AG04450 (cell line): ENCODE results near the gene GPR27. TPM values are rescaled to one million over a fixed set of nuclear protein-coding genes. Genes with fewer than 3 reads are reported as not detected.

Experiments used
- CTCF ChIA-PET: fragments of 300-600, 350-600 bp; formaldehyde crosslinking; extraction: SDS; loops from one replicate; lab custom pipeline; 2022; ENCODE audit warnings: antibody characterized with exemption, inconsistent platforms; lab: Charles Lee
- POLR2A ChIA-PET: fragments of 350-600 bp; formaldehyde crosslinking; extraction: SDS; loops from one replicate; lab custom pipeline; 2021; ENCODE audit warnings: antibody characterized with exemption, inconsistent platforms; lab: Yijun Ruan, JAX
- DNase-seq: peaks from one replicate; pipeline ENCODE4 v3.0.0-alpha.2; 2011; ENCODE audit warnings: low read depth, low spot score
- H3K27ac ChIP-seq: one replicate; pipeline ENCODE4 v1.5.1; 2012; ENCODE audit warnings: low read depth, low read length, control low read depth
- H3K27me3 ChIP-seq: one replicate; pipeline ENCODE4 v1.6.0; 2012; ENCODE audit warnings: low read length; ENCODE audit not compliant: control insufficient read depth, insufficient read depth
- H3K4me3 ChIP-seq: 2 replicates; pipeline ENCODE4 v1.5.1; 2011; ENCODE audit warnings: mild to moderate bottlenecking, low read depth, low read length, control low read depth
- H3K9me3 ChIP-seq: 2 replicates; pipeline ENCODE4 v1.5.1; 2012; ENCODE audit warnings: low read length; ENCODE audit not compliant: control insufficient read depth, insufficient read depth
- polyA plus RNA-seq: library from polyadenylated mRNA; depleted of rRNA; stranded (reverse); fragments of >200 nt; gene quantifications from 2 replicates; pipeline ENCODE4 v1.2.3, GENCODE V29; 2011
- TF ChIP-seq, protein P1 (sequence below): IDR thresholded peaks from 2 replicates; pipeline ENCODE4 v1.5.1; 2011; ENCODE audit warnings: low read depth, low read length, control low read depth, inconsistent platforms

GPR27 gene
- polyA plus RNA-seq, 1 experiment: not detected

DNA sequence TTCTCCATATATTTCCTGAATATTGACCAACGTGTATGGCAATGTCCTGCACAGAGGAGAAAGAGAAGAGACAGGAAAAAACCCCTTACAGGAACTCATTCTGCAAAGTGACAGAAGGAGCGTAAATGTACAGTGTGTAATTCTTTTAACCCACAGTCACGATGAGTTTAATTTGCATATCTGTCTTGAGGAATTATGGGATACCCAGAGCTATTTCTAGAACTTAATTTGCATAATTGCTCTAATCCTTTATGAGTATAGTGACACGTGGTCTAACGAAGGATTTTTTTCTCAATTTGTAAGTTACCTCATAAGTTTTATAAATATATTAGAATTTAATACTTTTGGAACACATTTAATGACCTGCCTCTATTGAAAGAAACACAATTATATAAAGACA, 9.8 kb downstream of the GPR27 start:
- TF ChIP-seq, protein P1, sequence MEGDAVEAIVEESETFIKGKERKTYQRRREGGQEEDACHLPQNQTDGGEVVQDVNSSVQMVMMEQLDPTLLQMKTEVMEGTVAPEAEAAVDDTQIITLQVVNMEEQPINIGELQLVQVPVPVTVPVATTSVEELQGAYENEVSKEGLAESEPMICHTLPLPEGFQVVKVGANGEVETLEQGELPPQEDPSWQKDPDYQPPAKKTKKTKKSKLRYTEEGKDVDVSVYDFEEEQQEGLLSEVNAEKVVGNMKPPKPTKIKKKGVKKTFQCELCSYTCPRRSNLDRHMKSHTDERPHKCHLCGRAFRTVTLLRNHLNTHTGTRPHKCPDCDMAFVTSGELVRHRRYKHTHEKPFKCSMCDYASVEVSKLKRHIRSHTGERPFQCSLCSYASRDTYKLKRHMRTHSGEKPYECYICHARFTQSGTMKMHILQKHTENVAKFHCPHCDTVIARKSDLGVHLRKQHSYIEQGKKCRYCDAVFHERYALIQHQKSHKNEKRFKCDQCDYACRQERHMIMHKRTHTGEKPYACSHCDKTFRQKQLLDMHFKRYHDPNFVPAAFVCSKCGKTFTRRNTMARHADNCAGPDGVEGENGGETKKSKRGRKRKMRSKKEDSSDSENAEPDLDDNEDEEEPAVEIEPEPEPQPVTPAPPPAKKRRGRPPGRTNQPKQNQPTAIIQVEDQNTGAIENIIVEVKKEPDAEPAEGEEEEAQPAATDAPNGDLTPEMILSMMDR: no peak
- ChIA-PET CTCF (interaction anchor here (0.5 to 1.4 kb wide), 2 partner anchors 34 to 1213 kb away, joined by 3 read pairs; no protein-coding TSS in a partner anchor), POLR2A (no interaction called here)

DNA sequence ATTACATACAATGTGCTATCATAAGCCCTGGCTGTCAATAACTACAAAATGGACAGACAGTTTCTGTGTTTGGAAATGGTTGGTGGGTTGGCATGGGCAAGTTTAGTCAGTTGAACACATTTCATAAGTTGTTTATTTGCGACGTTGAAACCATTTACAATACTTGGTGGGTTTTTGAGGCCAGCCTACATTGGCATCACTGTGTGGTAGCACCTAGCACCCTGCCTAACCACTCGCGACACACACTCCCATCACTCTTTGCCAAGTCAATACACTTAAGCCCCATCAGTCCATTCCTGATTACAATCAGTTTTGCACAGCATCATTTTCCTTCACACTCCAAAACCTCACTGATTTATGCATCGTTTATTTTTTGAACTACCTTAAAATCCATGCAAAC, 17.5 kb downstream of the GPR27 start:
- Histone ChIP-seq H3K4me3 (no peak overlapping the region), H3K27me3 (peaks cover 14% of the 10 kb centered on the region), H3K9me3 (no peaks in the 10 kb centered on the region), H3K27ac (no peak overlapping the region)
- ChIA-PET POLR2A (no interaction called here), CTCF (no interaction called here)
- DNase-seq: no peak
- TF ChIP-seq, protein P1: no peak

More for the DNA sequence above, 9.8 kb downstream of the GPR27 start:
- Histone ChIP-seq H3K4me3 (no peak overlapping the region), H3K27me3 (peaks cover 8% of the 10 kb centered on the region), H3K9me3 (no peaks in the 10 kb centered on the region), H3K27ac (no peak overlapping the region)
- no peak for DNase-seq

DNA sequence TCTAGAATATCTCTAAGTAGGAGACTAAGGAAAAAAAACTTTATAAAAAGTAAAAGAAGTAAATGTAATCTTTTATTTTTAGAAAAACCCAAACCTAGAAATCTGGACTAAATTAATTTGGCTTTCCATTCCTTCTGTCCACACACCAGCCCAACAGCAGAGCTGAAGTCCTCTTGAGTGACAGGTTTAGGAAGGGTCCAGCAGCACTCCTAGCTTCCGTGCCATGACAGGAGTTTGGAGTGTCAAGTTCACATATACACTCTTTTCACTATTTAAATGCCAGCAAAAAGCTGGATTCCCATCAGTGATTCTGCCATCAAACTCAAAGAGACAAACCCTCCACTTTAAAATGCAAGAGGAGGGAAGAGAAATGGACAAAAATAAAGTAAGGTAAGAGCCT, 18.2 kb downstream of the GPR27 start:
- no peak overlapping the region for H3K4me3 ChIP-seq
- TF ChIP-seq, protein P1: no peak
- peaks cover 14% of the 10 kb centered on the region for H3K27me3 ChIP-seq
- H3K27ac ChIP-seq: no peak overlapping the region
- DNase-seq: no peak
- POLR2A ChIA-PET: no interaction called here
- CTCF ChIA-PET: no interaction called here
- H3K9me3 ChIP-seq: no peaks in the 10 kb centered on the region

DNA sequence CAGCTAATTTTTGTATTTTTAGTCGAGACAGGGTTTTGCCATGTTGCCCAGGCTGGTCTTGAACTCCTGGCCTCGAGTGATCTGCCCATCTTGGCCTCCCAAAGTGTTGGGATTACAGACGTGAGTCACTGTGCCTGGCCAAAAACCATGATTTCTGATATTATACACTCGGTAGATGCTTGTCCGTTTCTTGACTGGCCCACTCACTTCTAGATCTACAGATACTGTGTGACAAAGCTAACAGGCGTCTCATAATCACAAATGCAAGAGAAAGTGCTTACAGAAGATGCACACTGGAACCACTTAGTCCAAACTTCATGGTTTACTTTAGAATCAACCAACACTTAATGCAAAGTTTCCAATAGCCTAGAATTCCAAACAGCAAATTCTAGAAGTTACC, 22.9 kb downstream of the GPR27 start:
- Histone ChIP-seq H3K9me3 (no peaks in the 10 kb centered on the region), H3K27me3 (peaks cover 11% of the 10 kb centered on the region), H3K4me3 (no peak overlapping the region), H3K27ac (no peak overlapping the region)
- POLR2A ChIA-PET: no interaction called here
- no peak for DNase-seq
- TF ChIP-seq, protein P1: no peak
- CTCF ChIA-PET: no interaction called here

DNA sequence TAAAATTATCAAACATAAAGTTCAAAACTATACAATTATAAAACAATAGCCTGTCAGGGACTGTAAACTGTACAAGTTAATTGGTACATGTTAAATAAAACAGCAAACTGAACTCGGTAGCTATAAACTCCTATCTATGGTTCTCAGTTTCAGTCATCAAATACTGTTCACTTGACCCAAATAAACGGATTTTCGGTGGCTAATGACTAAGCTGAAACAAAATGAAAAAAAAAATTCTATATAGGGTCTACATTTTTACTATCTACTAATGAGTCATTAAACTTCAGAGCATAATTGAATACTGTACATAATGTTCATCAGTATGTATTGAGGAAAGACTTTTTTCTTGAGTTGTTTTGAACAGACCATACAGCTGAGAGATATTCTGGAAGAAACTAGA, 24.7 kb downstream of the GPR27 start:
- CTCF ChIA-PET: no interaction called here
- TF ChIP-seq, protein P1: no peak
- Histone ChIP-seq H3K27me3 (peaks cover 14% of the 10 kb centered on the region), H3K9me3 (no peaks in the 10 kb centered on the region), H3K4me3 (no peak overlapping the region), H3K27ac (no peak overlapping the region)
- POLR2A ChIA-PET: no interaction called here
- DNase-seq: no peak
